NCI-H1417 treated with DMSO at 0.1 percent for 48 hours (cell line): ENCODE data around the gene CGB3.

ENCODE experiments used
- DNase-seq: peaks from one replicate; lab custom pipeline; 2025; lab: John Stamatoyannopoulos, UW

The CGB3 gene

DNA sequence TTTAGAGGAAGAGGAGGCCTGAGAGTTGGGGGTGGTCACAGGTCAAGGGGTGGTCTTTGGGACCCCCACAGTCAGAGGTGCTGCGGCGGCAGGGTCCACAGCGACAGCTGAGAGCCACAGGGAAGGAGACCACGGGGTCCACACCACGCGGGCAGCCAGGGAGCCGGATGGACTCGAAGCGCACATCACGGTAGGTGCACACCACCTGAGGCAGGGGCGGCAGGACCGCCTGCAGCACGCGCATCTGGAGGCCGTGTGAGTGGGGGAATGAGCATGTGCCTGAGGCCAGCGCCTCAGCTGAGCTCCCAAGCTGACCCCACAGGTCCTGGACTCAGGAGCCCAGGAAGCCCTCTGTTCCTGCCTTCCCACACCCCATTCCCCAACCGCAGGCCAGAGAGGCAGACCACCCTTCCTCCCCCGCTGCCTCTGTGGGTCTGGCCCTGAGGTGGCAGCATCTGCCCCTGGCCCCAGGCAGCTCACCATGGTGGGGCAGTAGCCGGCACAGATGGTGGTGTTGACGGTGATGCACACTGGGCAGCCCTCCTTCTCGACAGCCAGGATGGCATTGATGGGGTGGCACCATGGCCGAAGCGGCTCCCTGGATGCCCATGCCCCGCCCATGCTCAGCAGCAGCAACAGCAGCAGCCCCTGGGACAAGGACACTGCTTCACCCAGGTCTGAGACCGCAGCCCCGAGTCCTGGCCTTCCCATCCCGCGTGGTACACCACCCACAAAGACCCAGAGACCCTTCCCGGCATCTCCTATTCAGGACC lies 7.9 kb downstream of the CGB3 start:
- DNase-seq, result no peak

DNA sequence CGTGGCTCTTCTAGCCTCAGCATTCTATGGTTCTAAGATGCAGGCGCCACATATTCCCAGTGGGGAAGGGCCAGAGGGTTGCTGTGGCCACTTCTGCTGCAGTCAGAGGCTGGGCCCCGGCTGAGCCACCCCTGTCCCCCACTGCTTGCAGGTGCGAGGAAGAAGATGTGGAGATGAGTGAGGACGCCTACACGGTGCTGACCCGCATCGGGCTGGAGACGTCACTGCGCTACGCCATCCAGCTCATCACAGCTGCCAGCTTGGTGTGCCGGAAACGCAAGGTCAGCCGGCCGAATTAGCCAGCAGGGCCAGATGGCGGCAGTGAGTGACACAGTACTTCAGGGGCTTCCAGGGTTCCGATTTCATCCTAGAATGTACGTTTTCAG lies 9.3 kb downstream of the CGB3 start:
- DNase-seq, result no peak

DNA sequence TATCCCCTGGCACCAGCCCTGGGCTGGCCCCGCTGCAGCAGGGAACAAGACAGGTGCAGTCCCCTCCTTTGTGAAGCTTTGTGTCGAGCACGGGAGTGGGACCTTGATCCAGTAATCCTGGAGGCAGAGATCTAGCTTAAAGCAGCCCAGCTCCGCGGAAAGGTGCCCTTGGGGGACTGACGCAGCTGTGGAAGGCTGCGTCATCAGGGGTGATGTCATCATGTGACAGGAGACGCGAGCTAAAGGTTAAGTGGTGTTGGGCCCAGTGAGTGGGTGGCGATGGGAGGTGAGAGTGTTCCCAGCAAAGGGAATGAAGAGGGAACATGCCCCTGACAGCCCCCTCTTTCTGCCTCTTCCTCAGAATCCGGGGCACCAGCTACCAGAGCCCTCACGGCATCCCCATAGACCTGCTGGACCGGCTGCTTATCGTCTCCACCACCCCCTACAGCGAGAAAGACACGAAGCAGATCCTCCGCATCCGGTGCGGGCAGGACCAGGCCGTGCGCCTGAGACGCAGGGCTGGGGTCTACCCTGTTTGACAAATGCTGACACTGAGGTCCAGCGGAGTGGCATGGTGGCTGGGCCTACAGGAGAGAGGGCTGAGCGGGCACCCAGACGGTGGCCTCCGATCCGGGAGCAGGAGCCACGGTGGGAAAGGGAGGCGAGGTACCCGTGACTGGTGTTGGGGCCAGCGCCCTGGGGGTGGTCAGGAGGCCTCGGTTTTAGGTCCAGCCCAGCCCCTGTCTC lies 9.8 kb downstream of the CGB3 start:
- DNase-seq, result no peak

DNA sequence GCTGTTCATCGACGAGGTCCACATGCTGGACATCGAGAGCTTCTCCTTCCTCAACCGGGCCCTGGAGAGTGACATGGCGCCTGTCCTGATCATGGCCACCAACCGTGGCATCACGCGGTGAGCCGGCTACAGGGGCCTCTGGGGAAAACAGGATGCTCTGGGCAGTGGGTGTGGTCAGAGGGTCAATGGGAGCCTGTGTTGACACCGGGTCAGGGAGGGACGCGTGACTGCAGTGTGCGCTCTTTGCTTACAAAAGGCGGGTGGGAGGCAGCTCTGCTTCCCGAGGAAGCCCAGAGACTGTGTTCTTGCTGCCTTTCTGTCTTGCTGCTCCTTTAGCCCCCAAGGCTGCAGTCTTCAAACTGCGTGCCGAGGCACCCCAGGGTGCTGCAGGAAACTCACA lies 12.9 kb downstream of the CGB3 start:
- DNase-seq, result no peak

DNA sequence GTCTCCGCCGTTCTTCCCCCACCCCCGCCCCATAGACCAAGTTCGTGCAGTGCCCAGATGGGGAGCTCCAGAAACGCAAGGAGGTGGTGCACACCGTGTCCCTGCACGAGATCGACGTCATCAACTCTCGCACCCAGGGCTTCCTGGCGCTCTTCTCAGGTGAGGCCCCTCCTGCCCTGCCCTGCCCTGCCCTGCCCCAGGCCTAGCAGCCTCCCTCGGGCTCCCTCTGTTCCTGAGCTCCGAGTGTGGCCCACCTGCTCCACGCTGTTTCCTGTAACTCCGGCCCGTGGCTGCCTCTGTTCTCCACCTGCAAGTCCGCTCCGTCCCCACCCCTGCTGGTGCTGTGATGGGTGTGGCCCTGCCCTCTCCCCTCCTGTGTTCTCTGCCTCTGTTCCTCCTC lies 13.7 kb downstream of the CGB3 start:
- no peak for DNase-seq

DNA sequence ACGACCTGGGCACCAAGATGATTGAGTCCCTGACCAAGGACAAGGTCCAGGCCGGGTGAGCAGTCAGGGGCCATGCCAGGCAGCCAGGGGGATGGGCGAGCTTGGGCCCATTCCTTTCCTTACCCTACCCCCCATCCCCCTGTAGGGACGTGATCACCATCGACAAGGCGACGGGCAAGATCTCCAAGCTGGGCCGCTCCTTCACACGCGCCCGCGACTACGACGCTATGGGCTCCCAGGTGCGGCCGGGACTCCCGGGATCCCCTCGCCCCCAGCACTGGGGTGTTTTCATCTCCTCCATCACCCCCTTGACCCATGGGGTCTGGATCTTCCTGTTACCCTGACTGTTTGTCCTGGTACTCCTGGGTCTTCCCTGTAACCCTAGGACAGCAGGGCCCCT lies 14.3 kb downstream of the CGB3 start:
- no peak for DNase-seq

DNA sequence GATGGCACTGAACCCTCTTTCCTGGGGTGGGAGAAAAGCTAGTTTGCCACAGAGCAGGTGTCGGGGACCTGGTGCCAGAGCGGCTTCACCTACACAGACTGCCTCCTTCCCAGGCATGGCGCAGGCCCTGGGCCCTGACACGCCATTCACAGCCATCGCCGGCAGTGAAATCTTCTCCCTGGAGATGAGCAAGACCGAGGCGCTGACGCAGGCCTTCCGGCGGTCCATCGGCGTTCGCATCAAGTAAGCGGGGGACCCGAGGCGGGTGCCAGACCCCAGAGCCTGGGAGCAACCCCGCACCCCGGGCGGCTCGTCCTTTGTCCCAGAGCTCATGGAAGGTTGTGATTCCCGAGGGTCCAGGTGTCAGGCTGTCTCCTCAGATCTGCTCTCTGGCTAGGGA lies 17.2 kb downstream of the CGB3 start:
- DNase-seq, result no peak

DNA sequence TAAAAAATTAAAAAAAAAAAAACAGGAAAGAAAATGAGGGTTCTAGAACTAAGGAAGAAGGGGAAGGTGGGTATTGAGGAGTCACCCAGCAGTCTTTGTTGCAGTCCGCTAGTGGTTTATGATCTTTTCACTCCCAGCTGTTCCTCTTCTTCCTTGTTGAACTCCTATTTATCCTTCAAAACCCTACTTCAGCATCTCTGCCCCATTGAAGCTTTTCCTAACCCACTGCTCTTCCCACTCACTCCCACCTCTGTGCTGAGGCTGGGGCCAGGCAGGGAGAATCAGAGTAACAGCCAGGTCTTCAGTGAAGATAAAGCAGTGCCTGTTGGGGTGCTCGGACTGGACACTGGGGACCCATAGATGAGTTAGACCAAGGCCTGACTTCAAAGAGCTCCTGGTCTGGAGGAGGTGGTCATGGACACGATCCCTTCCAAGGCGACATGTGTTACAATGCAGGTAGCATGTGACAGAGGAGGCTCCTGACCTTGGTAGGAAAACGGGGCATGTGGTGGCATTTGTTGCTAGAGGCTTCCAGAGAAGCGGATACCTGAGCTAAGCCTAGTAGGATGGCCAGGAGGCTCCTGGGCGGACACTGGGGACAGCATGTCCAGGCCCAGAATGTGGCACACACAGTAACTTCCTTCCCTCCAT lies 19.0 kb downstream of the CGB3 start:
- DNase-seq, result no peak

DNA sequence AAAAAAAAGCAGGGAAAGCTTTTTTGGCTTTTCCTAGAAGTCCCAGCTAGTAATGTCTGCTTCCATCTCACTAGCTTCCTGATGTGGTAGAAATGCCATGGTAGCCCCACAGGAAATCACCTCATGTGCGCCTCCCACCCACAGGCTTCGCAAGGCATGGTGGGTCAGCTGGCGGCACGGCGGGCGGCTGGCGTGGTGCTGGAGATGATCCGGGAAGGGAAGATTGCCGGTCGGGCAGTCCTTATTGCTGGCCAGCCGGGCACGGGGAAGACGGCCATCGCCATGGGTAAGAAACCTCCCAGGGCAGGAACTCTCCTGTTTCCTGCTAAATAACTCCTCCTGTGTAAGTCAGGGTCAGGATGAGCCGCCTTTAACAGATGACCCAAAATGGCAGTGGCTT lies 20.0 kb downstream of the CGB3 start:
- no peak for DNase-seq

DNA sequence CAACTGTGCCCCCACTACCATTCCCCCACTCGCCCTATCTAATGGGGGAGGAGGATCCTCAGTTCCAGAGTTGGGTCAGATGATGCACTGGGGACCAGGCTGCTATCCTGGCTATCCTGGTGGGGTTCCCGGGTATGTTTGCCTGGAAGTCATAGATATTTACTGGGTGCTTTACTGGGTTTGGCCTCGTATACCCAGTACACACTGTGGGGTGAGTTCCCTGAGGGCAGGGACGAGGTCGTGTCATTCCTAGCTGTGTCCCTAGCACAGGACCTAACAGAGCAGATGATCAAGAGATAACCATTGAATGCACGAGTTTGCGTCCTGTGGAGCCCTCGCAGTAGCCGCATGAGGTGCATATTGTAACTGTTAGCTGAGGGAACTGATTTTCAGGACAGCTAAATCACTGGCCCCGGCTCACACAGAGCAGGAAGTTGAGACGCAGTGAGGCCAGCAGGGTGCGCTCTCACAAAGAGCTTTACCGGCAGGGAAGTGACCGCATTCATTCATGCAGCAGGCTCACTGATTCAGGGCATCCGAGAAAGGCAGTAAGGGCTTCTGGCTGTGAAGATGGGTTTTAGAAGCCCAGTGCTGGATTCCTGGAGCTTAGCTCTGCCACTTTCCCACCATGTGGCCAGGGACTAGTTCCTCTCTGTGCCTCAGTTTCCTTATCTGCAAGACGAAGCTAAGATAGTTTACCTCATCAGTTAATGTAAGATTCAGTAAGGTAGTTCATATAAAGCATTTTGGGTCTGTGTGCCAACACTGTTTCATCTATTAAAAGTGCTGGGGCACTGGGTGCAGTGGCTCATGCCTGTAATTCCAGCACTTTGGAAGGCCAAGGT lies 24.4 kb downstream of the CGB3 start:
- DNase-seq, result no peak

DNA sequence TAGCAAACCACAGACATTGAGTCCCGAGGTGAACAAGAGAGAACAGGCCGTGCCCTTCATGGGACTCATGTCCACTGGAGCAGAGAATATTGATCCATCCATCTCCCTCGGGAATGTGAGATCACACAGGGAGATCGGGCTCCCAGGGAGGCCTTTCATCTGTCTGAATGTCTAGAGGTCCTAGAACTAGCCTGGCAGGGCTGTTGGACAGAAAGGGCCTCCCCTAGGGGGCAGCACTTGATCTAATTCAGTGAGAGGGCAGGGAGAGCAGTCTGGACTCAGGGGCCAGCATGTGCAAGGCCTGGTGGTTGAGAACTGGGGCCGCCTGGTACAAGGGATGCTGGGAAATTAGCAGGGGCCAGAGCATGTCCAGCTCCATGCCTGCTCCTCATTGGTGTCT lies 26.2 kb downstream of the CGB3 start:
- no peak for DNase-seq

DNA sequence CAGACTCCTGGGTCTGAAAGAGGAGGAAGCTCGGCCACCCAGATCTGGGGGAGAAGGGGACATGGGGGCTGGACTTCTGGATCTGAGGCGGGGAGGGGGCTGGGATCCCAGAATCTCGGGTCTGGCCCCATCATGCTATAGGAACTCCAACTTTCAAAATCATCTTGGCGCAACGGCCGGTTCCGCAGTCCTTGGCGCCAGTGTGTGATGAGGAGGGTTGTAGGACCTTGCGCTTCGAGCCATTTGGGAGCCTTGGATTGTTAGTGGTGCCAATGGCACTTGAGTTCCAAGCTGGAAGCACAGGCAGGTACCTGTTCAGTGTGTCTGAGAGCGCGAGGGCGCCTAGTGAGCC lies 30.1 kb downstream of the CGB3 start:
- no peak for DNase-seq

DNA sequence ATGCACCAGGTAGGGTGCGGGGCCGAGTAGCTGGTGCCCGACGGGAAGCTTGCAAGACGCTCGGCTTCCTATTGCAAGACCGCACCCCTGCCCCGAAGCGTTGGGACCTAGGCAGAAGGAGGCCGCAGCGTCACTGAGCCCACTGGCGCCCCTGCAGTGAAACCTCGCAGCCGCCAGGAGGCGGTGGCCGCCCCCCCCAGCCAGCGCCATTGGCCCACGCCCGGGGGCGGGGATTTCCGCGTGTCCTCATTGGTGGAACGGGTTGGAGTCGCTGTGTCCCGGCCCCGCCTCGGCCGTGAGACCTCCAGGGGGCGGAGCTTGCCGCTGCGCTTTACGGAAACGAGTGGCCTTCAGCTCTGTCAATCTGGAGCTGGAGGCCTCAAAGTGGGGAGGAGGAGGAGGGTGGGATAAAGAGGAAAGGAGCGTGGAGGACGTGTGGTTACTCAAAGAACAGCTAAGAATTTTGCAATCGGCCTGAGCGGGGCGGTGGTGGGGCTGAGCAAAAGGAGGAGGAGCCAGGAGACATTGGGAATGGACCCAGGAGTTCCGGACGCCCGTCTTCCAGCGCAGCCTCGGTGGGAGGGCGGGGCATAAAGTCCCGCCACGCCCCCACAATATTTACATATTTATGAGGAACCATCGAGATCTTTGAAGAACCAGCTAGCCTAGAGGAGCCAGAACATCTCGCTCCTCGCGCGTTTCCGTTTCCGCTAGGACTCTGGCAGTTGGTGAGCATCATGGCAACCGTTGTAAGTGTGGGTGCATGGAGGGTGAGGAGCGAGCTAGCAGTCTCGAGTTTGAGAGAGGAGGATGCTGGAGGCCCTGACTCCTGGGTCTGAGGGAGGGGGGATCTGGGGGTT lies 30.7 kb downstream of the CGB3 start, which contains the start of the genes GYS1 and RUVBL2:
GYS1 (minus strand) TSS at position 135 of the 860 bp plus-strand sequence. CDS start 197 bp downstream, outside the sequence.
RUVBL2 (plus strand) TSS at position 713 of the 860 bp plus-strand sequence; CDS start at position 738, 25 bp downstream.
- peak; percentile 94 for DNase-seq

DNA sequence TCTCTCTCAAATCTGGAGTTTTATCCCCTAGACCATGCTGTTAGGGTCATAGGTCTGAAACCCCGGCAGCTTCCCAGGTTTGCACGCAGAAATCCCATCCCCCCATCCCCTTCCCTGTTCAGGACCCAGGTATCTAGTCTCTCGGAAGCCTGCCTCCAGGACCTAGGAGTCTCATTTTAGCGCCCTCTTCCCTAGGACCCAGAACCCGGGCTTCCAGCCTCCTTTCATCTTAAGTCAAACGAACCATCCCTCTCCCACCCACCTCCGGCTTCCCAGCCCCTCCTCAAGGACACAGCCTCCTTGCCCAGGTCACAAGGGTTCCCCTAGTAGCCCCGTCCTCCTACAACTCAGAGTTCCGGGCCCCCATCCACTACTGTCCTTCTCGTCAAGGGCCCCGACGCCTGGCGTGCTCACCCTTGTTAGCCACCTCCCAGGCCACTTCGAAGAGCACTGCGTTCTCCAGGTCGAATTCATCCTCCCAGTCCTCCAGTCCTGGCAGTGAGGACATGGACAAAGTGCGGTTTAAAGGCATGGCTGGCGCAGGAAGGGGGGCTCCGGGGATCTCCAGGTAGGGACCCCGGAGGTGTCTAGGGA lies 31.5 kb downstream of the CGB3 start:
- DNase-seq, result no peak

DNA sequence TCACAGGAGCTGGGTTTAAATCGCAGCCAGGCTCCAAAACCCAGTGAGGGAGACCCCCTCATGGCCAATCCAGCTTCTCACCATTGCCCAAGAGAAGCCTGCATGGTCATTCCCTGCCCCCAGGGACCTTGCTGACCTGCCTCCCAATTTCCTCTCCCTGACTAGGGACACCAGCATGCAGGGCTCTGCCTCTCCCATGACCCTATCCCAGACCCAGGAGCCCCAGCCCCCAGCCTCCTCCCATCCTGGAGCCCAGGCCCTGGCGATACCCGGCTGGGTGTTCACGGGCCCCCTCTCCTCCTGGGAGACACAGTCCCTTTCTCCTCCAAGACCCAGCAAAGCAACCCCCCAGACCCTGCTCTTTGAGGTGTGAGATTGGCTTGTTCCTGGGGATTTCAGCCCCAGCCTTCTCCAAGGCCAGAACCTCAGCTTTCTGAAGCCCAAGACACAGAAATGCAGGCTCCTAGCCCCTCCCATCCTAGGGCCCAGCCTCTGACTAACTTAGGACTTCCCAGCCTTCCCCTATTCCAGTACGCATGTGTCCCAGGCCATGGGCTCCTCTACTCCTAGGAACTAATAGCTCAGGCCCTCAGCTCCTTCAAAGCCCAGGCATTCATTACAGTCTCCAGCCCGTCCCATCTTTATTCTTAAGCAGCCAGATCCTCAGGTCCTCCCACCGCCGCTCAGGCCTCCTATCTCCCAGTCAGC lies 32.1 kb downstream of the CGB3 start:
- no peak for DNase-seq

DNA sequence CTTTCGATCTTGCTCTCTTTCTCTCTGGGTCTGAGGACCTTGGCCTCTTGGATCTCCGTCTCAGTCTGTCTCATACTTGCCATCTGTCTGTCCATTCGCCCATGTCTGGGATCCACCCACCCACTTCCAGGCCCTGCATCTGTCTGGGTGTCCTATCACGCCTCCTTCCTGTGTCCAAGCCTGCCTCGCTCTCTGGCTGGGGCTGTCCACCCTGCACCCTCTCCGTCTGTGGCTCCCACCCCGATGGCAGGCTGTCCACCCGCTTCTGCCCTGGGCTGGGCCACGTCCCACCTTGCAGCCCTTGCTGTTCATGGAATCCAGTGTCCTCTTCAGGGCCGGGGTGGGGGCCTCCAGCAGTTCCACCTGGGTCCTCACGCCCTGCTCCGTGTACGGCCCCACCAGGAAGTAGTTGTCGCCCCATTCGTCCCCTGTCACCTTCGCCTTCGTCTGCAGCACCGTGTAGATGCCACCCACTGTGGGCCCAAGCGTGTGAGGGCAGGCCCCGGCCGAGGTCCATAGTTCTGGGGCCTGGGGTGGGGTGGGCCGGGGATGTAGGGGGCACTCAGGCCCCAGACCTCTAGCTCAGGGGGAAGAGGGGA lies 33.0 kb downstream of the CGB3 start:
- no peak for DNase-seq

DNA sequence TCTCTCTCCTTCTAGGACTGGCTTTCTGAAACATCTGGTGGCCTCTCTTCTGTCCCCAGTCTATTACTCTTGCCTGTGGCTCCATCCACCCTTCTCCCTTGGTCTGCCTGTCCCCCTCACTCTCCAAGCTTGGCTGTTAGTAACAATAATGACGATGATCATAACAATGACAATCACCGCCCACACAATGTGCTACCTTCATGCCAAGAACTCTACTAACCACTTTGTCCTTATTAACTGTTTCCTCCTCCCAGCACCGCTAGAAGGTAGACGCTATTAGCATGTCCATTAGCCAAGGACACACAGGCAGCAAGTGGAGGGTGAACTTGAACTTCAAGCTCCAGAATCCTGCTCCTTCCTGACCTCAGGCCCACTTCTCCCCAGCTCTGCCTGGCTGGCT lies 33.7 kb downstream of the CGB3 start:
- DNase-seq, result no peak

DNA sequence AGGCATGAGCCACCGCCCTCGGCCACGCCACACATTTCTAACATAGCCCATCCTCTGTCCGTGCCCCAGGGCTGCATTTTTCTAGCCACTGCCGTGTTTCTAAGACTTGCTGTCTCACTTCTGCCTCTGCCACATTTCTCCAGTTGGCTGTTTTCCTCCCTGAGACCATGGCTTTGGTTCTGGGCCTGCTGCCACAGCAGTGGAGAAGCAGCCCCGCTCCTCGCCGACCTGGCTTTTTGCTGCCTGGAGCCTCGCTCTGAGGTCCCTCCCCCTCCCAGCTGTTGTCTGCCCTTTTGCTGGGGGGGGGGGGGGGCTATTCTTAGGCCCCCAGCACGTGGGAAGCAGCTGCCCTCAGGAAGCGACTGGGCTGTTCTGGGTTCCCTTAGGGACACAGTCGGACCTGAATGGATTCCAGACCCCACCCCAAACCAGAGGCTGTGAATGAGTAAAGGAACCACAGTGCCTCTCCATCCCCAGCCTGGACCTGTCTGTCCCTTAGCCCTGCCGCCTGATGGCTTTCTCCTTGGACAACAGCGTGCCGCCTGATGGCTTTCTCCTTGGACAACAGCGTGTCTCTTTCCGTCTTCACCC lies 34.3 kb downstream of the CGB3 start:
- no peak for DNase-seq

DNA sequence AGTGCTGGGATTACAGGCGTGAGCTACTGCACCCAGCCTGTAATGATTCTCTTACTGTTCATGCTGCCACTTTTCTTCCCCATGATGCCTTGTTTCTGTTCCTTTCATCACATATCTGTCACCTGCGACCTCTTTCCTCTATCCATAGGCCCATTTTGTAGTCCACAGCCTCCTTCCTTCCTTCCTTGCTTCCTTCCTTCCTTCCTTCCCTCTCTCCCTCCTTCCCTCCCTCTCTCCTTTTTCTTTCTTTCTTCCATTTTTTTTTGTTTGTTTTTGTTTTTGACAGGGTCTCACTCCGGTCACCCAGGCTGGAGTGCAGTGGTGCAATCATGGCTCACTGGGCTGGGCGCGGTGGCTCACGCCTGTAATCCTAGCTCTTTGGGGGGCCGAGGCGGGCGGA lies 35.3 kb downstream of the CGB3 start:
- DNase-seq, result no peak
